GM21619 (cell line): ENCODE data around the gene IDI1.

Source experiments
- ATAC-seq: cut with Tn5 transposase; IDR thresholded peaks from one replicate; pipeline ENCODE4 v1.9.1; 2021; ENCODE audit not compliant: unreplicated experiment

IDI1 gene

DNA sequence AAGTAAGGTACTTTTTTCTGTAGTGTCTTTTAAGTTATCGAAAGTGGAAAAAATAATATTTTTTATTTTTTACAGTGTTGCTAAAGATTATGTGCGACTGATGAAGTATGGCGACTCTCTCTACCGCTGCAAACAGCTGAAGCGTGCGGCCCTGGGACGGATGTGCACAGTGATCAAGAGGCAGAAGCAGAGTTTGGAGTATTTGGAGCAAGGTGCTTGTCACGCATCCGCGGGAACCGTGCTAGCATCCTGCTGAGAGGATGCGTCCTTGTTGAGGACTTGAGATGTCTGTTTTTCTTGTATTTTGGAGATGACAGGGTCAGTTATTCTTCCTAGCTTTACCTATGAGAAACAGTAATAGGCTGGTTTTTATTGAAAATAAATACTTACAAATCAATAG, 52.9 kb downstream of the IDI1 start:
- no peak for ATAC-seq

DNA sequence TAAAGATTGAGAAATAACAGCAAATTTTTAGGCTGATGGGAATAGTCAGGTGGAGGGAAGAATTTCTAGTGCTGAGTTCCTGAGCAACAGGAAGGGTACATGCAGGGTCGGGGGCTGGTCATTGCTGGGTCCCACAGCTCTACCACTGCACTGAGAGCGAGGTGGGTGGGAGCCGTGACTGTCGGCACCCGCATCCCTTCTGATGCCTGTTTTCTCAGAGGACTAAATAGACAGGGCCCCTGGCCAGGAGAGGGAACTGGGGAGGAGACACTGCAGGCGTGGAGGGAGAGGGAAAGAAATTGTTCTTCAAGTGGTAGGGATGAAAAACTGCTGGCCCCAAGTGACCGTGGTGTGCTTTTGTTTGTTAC, 53.4 kb downstream of the IDI1 start:
- ATAC-seq, result no peak

DNA sequence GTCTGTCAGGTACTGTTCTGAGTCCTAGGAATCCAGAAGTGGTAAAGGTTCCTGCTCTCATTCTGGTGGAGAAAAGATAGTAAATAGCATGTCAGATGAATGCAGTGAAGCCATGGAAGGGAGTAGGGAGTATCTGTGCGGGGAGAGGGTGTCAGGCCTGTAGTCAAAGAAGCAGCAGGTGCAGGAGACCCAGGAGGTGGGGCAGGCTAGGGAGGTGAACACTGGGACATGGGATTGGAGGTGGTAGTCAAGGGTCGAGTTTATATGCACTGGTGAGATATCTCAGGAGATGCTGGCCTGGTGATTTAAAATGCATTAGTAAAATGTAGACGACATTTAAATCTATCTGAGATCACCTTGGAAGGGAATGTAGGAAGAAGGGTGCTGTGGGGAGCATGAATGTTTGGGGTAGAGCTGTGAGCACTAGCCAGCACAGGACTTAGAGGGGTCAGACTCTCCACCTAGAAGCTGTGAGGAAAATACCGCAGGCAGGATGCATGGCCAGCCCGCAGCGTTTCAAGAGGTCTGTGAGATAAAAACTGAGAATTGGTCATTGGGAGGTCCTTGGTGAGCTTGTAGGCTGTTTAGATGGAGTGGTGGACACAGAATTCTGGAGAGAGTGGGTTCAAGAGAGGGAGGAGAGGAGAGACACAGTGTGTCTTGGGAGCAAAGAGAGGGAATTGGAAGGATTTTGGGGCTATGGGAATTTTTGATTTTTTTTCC, 53.9 kb downstream of the IDI1 start:
- no peak for ATAC-seq

DNA sequence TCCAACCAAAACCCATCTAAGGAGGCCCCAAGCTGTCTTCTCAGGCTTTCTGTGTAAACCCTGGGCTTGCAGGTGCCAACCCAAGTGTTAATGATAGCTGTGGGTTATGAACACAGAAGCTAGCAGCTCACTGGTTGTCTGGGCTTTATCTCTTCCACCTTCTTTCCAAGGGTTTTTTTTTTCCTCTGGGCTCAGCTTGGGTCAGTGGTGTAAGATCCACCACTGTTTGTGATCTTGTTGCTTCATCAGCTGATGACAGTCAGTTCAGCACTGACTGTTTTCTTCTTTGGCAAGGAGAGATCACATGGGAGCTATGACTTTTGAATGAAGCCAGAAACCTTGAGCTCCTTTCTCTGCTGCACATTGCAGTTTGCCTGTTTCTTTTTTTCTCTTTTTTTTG, 56.0 kb downstream of the IDI1 start:
- ATAC-seq, result no peak

DNA sequence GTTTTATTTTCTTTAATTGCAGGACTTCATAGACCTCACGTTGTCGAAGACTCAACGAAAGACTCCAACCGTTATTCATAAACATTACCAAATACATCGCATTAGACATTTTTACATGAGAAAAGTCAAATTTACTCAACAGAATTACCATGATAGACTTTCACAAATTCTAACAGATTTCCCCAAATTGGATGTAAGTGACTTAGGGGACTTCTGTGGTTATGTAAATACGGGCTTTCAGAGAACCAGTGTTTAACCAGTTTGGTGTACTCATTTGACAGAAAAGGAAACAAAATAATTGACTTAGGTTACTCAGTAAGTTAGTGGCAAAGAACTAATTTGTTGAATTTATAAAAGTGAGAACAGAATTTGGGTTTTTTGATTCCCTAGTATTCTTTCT, 56.5 kb downstream of the IDI1 start:
- ATAC-seq, result peak; percentile 39

DNA sequence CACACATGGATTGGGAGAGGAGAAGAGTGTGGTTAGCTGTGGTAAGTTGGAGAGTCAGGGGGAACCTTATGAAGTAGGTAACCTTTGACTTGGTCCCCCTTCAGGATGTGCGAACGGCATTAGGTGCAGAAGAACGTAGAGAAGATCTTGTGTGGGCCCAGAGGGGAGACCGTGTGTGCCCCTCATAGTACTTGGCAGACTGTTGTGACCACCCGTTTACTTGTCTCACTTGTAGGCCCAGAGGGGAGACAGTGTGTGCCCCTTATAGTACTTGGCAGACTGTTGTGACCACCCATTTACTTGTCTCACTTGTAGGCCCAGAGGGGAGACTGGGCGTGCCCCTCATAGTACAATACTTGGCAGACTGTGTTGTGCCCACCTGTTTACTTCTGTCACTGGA, 58.1 kb downstream of the IDI1 start:
- ATAC-seq, result no peak
